Endometrial microvascular endothelial cells (primary cell): ENCODE results near the gene DPYSL3. TPM values are rescaled to one million over a fixed set of nuclear protein-coding genes. Genes with fewer than 3 reads are reported as not detected.

ENCODE experiments used
- in situ Hi-C: cut with HindIII; loops from 2 replicates; pipeline ENCODE4 v1.10.0; 2017; ENCODE audit warnings: low sequenced_read_pairs, low pct_unique_long_range_greater_than_20kb; ENCODE audit errors: inconsistent ontology term
- total RNA-seq: library from RNA; depleted of rRNA; stranded (reverse); fragments of >200 nt; gene quantifications from one replicate; pipeline ENCODE4 v1.2.3, GENCODE V29; 2015; ENCODE audit errors: inconsistent ontology term

Gene DPYSL3
- total RNA-seq, 1 donor from 2014 or later = 67.1 TPM

DNA sequence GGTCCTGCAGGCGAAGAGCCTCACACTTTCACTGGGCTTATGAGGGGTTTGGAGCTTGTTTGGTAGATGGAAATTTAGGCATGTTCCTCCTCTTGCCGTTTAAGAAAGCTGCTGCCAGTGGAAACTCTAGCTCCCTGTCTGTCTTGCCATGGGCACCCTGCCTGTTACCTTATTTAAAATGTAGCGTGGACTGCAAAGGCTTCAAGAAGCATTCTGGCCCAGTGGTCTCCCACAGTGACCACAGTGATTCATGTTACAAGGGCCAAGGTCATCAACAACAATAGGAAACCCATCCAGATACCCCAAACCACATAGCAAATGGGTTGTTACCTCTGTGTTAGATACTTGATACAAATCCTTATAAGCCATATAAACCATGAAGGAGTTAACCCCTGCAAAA is 96.6 kb downstream of the DPYSL3 start:
- in situ Hi-C loops = no loop called here

DNA sequence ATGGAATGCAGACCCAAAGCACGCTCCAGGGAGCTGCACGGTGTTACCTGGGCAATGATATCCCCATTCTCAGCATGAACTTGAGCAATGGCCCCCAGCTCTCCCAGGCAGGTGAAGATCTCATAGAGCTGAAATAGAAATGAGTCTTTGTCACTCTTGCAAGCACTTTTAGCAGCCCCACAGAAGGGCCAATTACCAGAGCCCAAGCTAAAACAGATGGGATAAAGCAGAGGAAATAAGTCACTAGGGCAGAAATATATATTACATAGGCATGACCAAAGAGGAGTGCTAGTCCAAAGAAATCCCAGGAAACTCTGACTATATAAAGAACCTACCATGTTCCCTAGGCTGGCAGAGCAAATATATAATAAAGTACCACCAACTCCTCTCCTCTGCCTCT is 97.3 kb downstream of the DPYSL3 start:
- in situ Hi-C loops = no loop called here

DNA sequence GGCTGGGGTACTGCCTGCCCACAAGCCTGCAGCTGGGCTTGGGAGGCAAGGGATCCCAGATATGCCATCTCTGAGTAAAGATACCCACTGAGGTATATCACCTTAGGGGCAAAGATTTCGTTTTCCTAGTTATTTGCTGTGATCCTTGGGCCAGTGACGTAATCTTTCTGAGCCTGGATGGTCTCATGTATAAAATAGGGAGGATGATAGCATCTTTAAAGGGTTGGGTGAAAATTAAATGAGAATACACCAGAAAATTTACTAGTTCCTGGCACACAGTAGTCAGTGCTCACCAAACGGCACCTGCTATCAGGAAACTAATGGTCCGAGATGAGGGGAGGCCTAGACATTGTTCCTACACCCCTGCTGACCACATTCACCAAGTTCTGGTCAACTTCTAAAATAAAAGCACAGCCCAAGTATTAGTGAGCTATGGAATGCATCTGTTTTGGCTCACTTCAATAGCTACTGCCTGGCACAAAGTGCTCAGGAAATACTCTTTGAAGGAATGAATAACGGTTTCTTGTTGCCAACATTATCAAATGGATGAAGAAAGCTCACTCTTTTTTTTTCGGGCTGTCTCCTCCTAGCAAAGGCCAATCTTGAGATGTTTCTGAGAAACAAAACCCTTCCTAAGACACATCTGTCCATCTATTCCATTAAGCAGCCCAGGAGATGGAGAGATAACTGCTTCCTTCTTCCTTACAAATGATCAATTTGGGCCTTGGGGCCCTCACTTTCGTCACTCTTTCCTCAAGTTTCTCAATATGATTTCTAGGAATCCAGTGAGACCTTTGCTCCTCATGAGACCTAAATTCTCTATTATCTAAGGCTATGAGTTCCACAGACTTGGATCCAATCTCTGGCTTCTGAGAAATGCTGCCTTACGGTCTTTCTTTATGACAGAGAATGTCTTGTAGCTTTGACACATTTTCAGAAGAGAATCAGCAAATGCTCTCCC is 98.2 kb downstream of the DPYSL3 start:
- in situ Hi-C loops = no loop called here

DNA sequence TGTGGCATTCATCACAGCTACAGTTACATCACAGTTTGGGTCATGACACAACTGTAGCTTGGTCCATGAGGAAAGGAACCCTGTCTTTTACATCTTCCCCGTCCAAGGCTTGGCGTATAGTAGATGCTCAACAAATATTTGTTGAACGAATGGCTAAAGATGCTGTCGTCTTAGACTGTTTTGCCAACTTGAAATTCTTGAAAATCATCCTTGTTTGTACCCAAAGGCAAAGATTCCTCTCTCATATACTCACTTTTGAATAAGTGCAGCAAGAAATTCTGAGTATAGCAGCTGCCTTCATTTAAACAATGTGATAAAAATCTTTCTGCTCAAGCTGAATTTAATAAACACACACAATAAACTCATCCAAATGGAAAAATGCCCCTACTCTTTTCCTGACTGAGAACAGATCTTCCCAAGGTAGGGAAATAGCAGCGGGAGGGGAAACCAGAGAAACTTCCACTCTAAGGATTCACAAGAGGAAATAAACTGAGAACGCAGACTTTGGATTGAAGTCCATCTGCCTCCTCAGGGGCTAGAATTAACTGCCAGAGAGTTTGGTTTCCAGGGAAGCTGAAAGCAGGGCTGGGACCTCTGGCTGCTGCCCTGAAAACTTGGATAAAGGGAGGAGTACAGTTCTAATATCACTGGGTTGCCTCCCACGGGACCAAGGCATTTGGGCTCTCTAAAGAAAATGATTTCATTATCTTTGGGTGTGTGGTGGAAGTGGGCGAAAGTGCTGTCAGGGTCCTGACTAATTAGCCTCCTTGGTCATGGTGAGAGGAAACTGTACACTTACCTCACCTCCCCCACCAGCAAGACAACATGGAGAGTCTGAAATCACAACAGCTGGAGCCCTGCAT is 99.1 kb downstream of the DPYSL3 start:
- in situ Hi-C loops = no loop called here

DNA sequence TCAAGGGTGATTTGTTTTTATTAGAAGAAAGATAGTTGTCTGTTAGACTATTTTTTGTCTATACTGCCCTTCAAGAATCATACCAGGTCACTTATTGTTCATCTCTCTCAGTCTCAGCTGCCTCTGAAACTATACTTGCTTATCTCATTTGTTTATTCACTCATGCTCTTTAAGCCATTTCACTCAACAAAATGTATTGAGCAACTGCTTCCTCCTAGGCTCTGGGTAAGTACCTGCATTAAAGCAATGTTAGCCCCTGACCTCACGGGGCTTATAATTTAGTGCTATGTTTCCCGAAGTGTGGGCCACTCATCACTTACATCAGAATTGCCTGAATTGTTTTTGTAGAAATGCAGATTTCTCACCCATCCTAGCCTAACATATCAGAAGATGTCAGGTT is 100.9 kb downstream of the DPYSL3 start:
- in situ Hi-C loops = no loop called here

DNA sequence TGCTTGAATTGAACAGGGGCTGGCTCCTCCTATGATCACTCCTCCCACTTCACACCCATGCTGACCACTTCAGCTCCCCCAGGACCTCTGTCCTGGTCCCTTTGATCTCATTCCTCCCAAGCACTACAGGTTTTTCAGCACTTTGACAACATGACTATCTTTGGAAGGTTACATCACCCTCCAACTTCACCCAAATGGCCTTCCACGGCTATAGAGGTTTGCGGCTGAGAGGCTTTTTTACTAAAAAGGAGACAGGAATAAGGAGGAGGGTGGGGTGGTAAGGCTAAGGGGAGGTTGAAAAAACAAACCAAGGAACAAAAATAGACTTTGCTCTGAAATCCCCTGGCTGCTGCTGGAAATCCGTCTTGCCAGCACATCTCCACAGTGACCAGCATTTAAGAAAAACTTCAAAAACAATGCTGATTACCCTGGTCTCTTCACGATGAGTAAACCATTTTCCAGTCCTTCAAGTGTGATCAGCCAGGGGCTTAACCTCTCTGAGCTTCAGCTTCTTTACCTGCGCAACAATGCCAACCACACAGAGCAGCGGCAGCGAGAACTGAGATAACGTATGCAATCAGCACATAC is 102.7 kb downstream of the DPYSL3 start:
- in situ Hi-C loops = no loop called here

DNA sequence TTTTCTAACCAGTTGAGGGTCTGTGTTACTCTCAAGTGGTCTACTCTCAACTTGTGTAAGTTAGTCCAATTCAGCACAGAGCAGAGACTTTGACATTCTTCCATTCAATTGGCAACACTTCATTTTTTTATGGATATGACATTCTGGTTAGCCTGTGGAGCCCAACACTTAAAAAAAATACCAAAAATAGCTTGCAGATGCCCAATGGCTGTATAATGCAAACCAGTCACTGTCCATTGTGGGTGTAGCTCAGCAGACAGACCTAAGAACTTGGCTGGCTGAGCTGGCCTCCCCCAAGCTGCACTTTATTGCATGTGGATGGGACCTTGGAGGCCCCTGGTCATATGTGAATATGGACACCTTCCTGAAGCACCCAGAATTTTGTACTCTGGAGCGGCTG is 103.2 kb downstream of the DPYSL3 start:
- in situ Hi-C loops = no loop called here

DNA sequence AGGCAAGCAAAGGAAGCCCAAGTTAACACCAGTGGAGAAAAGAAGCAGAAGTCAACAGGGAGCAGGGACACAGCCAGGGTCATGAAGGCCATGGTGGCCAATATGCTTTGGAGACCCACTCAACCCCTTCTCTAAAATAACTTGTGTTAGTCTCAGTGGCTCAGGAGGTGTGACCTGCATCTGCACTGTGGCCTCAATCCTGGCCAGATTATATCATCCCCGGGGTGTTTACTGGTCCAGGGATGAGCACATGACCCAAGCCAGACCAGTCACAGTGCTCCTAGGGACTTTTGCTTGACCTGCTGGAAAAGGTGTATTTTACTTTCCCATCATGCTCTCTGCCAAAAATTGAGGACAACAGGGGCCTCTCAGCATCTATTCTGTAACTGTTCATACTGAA is 105.2 kb downstream of the DPYSL3 start:
- in situ Hi-C loops = no loop called here

DNA sequence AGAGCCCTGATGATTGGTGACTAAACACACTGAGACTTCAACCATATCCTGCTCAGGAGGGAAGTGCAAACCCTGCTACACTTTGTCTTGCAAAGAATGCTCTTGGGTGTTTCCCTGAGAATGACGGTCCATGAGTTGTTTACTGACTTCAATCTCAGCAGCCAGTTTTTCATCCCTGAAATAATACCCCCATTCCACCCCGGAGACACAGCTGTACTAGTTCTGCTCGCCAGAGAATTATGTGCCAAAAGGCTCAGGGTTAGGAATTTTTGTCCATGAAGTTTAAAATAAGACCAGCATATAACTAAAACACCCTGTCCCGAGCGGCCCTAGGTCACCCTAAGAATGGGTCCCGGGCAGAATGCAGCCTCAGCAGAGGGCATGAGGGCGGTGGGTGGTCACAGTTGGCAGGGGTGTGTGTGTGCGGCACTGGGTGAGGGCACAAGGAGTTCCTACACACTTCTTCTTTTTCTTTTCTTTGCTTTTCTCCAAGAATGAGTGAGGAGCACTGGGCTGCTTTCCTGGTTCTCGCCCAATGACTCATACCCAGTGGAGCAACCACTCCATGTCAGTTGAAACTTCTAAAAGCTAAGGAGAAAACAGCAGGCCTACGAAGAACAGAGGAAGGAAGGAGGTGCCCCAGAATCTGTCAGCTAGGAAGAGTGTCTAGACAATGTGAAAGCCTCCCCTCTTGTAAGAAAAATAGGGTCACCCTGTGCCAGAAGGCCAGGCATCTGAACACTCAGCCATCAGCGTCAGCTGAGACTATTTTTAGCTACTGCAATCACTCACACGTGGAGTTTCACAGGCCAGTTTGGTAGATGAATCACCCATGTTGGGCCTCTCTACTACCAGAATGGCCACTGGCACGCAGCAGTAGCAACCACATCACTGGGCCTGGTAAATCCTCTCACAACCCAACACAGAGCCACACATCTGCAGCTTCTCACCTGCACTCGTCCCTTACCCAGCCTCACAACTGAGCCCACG is 105.9 kb downstream of the DPYSL3 start:
- in situ Hi-C loops = no loop called here

DNA sequence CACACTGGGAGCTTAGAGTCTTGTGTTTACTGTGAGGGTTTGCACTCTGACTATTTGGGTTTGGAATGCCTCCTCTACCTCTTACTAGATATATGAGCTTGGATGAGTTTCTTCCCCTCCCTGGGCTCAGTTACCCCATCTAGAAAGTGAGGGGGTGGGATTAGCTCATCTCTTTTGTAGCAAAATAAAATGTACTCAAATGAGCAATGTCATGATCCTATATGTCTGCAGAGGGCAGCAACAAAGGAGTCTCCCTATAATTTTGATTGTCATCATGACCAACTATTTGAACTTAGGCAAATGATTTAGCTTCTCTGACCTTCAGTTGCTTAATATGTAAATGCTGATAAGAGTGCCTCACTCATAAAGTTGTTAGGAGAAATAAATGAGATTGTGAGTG is 109.0 kb downstream of the DPYSL3 start:
- in situ Hi-C loops = no loop called here

DNA sequence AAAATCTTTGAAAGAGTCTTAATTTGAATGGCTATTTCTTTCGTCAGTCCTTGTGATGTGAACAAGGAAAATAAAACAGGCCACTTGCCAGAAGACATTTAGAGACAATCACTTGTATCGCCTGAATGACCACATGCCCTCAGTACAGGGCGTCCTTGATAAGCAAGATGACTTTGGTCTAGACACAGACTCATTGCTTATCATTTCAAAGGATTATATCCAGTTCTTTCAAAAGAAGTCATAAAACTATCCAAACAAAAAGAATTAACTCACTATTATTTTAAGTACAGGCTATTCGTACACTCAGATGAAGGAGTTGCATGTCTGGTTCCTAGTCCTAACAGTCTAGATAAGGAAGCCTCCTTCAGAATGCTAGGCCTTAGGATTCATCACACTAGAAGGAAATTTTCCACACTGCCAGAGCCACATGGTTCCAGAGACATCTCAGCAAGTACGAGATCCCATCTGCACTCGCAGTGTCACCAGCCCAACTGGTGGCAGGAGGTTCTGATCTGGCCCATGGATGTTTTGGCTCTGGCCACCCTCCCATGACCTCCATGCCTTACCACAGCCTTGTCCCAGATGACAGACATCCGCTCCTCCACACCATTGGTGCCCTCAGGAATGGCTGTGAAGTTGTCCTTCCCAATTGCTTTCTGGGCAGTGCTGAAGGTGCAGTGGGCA is 109.6 kb downstream of the DPYSL3 start:
- in situ Hi-C loops = no loop called here

DNA sequence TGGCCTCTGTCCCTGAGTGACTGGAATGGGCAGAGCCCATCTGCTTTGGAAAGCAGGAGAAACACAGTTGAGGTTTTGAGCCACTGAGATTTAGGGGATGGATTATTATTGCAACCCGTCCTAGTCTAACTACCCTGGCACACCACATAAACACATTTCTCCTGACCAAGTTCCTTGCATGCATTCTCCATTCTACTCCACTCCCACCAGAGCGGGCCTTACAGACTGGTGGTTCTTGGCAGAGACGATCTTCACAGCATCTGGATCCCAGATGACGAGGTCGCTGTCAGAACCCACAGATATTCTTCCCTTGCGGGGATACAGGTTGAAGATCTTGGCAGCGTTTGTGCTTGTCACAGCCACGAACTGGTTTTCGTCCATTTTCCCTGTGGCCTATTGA is 111.0 kb downstream of the DPYSL3 start:
- in situ Hi-C loops = no loop called here

DNA sequence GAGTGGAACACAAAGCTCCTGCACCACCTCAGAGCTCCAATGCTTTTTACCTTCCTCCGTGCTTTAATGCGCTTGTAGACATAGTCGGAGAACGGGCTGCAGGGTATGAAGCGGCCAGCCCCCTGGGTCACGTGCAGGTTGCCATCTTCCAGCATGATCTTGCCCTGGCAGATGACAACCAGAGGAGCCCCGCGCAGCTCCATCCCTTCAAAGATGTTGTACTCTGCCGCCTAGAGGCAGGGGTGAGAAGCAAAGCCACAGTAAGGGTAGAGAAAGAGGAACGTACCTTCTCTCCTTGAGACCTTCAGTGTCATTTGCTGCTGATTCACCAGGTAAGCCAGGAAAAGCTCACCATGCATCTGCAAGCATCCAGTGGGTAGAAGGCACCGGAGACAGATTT is 112.3 kb downstream of the DPYSL3 start:
- in situ Hi-C loops = no loop called here

DNA sequence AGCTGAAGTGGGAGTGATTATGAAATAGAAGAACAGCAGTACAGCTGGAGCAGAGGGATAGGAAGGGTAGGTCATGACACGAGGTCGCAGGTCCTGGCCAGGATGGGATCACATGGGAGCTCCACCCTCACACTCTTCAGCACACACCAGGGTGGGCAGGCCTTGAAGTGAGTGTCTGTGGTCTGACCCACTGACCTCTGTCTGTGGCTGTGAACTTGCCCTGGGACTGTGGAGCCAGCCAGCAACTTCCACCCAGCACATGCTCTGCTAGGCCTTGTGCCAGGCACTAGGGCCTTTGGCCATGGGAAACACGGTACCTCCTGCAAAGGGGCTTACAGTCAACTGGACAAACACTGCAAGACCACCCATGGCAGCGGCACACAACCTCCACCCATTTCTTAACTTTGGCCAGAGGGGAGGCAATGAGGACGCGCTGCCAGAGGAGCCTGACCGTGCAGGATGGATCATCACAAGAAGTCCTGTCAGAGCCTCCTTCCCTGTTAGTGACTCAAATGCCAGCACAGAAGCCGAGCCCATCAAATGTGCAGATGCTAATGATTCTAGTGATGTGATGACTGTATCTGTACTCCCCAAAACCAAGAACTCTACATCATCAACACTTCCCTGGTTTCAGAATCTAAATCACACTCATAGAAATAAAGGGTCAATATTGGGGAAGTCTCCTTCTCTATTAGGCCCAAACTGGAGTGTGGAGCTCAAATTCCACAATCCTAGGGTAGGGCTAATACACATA is 113.6 kb downstream of the DPYSL3 start:
- in situ Hi-C loops = no loop called here

DNA sequence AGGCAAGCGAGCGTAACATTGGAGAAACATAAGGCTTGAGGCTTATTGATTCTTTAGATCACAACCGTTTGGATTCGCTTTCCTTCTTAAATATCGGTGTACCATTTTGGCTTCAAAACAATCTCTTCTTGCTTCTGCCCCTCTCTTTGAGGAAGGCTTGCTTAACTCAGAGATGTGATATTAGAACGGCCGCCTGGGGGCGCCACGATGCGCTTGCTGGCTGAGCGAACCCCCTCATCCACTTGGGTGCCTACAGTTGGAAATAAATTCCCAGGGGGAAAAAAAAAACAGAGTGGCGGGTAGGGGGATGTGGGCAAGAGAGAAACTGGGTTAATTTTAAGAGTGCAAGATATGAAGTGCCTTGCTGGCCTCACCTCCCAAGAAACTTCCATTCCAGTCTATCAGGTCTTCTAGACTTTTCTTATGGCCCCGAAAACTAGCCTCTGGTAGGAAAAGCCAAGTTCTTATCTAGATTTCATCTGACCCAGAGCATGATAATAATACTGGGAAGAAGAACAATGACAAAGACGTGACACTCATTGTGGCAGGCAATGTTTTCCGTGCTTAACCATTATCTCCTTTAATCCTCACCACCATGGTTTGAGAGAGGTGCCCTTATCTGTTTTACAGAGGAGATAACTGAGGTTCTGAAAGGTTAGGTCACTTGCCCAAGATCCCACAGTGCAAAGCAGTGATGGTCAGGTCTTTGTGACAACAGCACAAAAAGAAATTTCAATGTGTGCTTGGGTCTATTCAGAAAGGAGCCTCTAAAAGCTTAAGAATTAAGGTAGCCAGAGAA is 115.8 kb downstream of the DPYSL3 start:
- in situ Hi-C loops = no loop called here

DNA sequence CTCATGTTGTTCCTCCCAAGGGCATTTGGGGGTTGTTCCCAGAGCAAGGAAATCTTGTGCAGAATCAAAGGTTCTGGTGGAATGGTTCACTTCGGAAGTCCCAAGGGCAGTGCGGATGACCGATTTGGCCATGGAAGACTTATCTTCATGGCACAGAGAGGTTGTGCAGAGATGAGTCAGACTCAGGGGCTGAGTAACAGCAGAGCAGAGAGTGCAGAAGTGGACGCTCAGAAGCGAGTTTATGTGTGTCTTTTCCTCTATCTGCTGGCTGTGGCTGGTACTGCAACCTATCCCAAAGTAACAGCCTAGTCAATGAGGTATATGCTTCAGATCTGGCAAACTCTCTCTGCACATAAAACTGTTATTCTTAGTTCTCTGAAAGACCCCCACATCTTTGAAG is 118.1 kb downstream of the DPYSL3 start:
- in situ Hi-C loops = no loop called here
